Inflammatory macrophage treated with lipopolysaccharide for 1 hour (primary cell): Measurements from ENCODE around the gene RHEBL1.
"Not testable (repeated sequence)": the region's sequence is repeated elsewhere in the genome, so short reads cannot be mapped to it uniquely, and the experiment has no call there.

ENCODE experiments used
- DNase-seq, 2 donors: peaks; one replicate each; pipeline ENCODE4 v3.0.0-alpha.2; 2020 to 2022

RHEBL1 gene

DNA sequence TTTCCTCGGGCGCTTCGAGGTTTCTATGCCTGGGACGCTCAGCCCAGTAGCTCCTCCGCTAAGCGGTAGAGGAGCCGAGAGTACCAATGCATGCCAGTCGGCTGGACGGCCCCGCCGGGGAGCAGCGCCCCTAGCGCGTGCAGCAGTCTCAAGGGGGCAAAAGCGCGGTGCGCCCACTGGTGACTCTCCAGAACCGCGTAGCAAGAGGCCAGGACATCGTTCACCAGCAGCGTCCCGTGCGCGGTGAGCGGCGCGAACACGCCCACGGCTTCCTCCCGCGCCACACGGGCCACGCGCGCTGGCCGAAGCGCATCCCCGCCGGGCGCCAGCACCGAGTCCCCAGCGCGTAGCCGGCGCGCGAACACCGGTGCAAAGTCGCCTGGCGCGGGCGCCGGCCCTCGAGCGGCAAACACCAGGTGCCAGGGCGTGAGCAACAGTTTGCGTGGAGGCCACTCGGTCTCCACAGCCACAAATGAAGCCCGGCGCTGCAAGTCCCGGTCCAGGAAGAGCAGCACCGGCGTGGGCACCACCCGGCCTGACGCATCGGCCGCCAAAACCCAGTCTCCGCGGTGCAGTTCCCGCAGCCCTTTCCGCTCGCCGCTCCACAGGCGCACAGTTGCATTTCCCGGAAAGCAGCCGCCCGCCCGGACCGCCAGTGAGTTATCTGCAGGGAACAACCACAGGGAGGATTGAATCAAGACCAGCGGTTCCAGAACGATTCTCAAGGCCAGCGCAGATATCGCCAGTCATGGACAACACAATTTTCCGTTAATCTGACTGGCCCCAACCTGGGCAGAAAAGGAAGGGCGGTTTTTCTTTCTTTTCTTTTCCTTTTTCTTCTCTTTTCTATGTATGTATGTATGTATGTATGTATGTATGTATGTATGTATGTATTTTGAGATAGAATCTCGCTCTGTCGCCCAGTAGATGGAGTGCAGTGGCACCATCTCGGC, 20.3 kb upstream of the RHEBL1 start:
- DNase-seq: no peak

- DNase-seq: no peak
Observed at GRCh38 chr12:49088932-49089330, 19.2 kb upstream of the RHEBL1 start.

DNA sequence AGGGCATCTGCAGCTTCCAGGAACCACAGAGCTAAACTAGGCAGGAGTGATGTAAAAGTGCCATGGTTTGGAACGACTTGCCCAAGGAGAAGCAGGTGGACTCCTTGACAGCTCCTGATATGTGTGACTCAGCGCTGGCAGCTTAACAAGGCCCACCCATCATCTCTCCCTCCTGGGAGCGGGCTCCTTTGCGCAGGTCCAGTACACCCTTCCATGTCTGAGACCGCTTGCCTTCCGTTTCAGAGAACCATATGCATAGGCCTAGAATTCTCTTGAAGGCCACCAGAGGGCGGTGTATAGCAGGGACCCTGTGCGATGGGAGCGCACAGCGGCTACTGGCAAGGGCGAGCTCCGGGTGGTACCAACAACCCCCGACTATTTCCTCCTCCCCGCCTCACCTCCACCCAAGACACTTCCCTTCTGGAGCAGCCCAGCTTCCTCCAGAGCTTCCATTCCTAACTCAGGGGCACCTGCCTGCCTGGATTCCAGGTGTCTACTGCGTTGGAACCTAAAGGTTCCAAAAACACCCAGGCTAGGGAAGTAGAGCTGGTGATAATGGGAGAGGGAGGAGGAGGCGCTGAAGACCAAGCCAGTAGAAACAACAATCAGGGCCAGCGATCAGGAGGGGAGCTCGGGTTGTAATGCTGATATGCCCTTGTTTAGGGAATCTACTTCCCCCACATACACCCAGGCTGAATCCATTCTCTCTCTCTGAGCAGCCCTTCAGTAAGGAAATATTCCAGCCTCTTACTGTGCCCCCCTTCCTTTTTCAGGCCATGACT, 18.6 kb upstream of the RHEBL1 start:
- DNase-seq: peak; percentile 56 to 79

DNA sequence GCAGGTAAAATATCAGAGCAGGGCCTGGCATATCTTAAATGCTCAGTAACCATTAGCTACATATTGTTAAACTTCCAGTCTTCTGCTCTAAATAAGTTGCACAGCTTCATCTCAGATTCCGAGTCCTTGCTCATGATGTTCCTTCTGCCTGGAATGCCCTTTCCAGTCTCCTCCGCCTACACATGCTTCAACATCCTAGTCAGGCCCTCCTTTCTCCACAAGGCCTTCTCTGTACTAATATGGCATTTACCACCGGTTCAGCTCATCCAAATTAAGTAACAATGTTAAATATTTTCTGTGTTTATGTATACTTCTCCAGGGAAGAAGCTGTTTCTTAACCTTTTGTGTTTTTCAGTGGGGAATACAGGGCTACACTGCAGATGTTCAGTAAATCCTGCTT, 16.3 kb upstream of the RHEBL1 start:
- DNase-seq: no peak

GRCh38 chr12:49084438-49084837, 14.7 kb upstream of the RHEBL1 start:
- DNase-seq: no peak

DNA sequence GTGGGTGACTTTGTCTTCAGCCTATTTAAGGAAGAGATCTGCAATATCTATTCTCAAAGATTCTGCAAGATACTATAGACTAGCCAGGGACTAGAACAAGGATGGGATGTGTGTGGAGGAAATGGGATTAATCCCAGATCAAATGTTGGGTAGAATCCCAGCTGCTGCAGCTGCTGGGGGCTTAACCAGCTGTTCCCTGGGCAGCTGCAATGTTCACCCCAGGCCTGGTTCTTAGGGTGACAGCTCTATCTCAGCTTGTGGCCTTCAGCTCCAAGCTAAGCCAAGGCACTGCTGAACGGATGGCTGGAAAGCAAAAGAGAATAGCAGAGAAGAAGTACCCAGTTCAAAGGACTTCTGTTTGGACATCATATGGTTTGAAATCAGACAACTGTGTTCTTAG, 10.0 kb upstream of the RHEBL1 start:
- DNase-seq: no peak

GRCh38 chr12:49070971-49071370, 1.2 kb upstream of the RHEBL1 start:
- no peak for DNase-seq

DNA sequence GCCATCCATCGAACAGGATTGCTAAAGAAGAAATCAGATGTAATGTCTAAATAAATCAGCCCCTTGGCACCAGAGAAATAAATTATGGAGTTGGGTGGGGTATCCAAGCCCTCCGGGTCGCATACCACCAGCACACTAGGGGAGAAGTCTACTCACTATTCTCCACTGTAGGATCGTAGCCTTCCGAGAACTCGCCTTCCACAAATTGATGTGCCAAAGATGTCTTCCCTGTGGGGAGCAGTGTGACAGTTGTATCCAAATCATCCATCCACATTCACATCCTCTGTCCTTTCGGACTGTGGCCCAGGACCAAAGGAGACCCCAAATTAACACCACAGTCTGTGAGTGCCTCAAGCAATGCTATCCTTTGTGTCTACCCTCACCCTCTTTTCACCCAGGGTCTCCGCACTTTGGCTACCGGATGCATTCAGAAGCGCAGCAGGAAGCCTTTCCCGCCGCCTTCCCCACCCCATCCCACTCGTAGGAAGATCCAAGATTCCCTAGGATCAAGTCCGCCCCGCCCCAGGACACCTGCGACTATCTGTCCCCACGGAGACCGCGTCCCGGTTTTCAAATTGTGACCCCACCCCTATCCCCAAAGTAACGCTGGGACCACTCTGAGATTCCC, 786 bp downstream of the RHEBL1 start:
- no peak for DNase-seq

GRCh38 chr12:49066120-49066519, 3.7 kb downstream of the RHEBL1 start:
- DNase-seq: no peak

DNA sequence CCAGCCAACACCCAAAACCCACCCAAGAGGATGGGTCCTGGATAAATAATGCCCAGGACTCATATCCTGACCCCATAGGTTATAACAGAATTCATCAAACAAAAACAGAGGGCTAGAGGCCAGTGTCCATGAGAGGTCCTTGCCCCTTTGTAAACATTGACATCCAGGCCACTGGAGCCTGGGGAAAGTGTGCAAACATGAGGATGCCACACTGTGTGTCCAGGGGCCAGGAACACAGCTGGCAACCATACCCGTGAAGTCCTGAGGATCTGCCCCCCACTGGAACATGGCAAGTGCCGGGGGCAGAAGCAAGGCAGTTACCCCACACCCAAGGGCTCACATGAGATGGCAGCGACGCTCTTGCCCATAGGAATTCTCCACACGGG, 5.0 kb downstream of the RHEBL1 start:
- DNase-seq: no peak

DNA sequence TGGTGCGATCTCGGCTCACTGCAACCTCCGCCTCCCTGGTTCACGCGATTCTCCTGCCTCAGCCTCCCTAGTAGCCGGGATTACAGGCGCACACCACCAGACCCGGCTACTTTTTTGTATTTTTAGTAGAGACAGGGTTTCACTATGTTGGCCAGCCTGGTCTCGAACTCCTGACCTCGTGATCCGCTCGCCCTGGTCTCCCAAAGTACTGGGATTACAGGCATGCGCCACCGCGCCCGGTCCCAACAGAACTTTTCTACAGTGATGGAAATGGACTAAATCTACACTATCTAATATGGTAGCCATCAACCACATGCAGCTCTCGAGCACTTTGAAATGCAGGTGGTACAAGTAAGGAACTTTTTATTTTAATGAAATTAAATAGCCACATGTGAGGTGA, 7.9 kb downstream of the RHEBL1 start:
- not testable (repeated sequence) for DNase-seq

DNA sequence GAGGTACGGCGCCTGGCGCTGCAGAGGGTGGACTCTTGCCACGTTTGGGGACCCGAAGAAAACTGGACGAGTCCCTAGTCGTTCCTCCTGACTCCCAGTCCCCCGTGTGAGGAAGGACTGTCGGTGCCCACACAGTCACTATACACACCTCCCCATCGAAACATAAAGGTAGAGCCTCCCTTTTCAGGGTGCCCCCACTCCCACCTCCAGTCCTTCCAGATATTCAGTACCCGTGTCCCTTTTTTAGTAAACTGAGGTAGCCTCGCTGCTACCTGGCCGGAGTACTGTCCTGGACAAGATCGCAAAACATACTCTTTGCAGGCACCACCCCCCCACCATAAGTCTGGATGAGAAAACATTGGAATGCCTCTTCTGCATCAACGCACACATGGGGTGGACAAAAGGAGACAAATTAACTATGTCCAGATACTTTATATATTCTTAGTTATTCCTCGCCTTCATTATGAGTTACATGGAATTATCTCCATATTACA, 8.6 kb downstream of the RHEBL1 start:
- DNase-seq: no peak

- peak; percentile 80 to 88 for DNase-seq
Observed at GRCh38 chr12:49060237-49061156, 9.3 kb downstream of the RHEBL1 start, which contains the start of gene KMT2D. KMT2D (minus strand) TSS chr12:49060794; CDS start chr12:49055324, 5,470 bp downstream.

DNA sequence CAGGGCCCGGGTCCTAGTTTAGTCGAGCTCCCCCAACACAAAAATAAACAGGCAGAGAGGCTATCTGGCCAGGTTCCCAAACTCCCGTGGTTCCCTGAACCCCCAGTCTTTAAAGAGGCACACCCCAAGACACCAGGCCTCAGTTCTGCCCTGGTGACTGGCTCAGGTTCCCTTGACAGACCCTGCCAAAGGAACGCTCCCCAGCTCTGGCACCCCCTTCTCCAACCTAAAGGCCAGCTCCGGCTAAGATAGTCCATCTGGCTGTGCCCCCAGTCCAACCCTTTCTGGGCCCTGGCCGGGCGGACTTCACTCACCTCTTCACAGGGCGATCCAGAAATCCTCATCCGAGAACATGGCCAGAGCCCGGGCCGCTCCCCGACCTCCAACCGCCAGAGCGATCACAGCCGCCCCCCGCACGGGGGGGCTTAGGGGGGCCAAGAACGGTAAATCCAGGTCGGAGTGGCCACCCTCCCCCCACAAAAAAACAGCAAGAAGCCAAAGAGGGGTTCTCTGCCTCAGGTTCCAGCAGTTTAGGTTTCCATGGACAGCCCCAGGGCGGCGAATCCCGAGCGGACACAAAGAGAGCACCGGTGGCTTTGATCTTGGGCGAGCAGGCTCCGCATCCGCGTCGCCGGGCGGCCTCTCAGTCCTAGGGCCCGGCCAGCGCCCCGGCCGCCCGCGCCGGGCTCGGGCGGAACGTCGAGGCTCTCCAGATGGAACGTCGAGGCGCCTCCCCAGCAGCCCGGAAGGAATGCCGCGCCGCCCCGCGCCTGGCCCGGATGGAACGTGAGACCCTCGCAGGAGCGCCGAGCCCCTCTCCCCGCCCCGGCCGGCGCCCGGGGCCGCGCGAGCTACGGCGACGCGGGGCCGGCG, 10.2 kb downstream of the RHEBL1 start:
- no peak for DNase-seq

- no peak for DNase-seq
Observed at GRCh38 chr12:49059045-49059298, 10.8 kb downstream of the RHEBL1 start.

DNA sequence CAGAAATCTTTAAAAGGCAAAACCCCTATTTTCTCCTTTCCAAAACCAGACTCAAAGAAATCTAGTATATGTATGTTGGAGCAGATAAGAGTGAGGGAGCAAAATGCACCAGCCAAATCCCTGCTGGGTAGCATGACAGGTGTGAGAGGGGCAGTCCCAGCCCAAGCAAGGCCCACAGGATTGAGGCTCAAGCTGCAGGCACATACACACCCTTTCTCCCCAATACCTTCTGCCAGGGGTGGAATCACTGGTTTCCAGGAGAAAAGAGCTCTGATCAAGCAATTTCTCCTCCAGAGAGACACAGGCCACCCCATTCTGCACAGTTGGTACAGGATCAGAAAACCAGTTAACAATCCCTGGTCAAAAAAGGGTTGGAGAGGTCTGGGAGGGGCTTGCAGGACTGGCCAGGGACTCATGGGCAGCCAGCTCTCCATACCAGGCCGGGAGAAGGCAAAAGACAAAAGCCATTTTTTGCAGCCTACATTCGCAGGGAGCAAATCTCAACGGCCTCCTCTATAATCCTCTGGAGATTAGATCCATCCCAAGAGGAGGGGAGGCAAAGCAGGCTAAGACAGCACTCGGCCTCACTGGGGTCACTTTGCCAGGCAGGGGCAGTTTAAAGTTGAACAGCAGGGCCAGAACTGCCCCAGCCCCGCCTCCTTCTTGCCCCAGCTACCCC, 11.3 kb downstream of the RHEBL1 start:
- DNase-seq: no peak

DNA sequence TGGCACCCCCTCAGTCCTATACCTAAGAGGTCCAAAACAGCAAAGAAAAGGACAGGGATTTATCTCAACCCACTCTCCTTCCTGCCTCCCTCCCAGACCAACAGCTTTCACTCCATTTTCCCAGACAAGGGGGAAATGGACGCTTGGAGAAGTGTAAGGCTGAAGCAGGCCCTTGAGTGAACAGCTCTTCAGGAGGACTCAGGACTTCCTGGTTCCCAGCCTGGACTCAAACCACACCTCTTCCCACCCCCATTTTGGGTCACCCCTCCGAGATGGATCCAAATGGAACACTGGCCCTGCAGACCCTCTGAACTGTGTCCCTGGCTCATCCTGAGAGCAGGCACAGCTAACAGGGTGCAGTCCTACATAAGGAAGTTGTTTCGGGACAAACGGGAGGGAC, 11.9 kb downstream of the RHEBL1 start:
- DNase-seq: peak in 1 of 2 donors; percentile 27

DNA sequence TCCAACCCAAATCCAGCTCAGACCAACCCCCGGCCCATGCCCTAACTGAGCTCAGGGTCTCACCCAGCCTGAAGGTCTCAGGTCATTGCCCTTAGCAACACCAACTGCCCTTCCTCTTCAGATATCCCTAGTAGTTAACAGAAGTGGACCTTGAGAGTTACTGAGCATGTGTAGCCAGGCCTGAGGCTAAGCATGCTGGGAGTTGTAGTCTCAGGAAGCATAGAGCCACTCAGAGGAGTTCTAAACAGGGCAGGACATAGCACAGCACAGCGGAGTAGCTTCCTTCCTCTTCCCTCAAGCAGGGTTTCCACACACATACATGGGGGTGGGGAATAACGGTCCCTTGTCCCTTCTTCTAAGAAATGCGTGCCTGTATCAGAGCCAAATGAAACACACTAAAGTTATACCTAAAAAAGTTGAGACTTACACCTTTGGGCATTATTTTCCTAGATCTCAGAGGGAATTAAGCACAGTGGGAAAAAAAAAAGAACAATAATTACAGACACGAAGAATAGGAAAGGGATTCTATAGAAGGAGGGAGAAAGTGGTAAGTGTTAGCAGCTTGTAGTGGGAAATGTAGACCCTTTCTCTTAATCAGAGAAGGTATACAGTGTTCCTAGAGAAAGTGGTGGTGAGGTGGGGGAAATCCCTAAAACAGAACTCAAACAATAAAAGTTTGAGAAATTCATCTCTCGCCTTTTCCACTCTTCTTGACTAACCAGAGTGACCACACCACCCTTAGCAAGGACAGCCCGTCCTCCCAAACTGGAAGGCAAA, 13.6 kb downstream of the RHEBL1 start:
- peak; percentile 90 to 94 for DNase-seq

- DNase-seq: no peak
Observed at GRCh38 chr12:49055092-49055491, 14.7 kb downstream of the RHEBL1 start.

DNA sequence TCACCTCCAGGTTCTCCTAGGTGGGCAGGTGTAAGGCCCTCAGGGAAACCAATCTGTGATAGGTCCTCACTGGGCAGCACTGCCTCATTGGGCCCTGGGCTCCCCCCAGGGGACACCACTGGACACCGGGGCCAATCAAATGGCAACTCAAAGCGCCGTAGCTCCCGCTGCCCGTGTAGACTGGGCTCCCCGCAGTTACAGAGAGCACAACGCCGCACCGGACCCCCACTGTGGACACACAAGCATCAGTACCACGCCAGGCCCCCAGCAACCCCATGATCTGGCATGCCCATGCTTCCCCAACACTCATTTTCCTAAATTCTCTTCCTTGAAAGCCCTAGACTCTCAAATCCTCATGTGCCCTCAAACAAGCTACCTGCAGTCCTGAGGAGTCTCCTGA, 15.3 kb downstream of the RHEBL1 start:
- no peak for DNase-seq
